GM19035 (cell line): Measurements from ENCODE around the gene CLCN2.

ENCODE experiments used
- ATAC-seq: cut with Tn5 transposase; IDR thresholded peaks from one replicate; pipeline ENCODE4 v1.9.1; 2021; ENCODE audit not compliant: unreplicated experiment

Gene CLCN2

GRCh38 chr3:184332370-184333090 is 28.9 kb downstream of the CLCN2 start:
- no peak for ATAC-seq

DNA sequence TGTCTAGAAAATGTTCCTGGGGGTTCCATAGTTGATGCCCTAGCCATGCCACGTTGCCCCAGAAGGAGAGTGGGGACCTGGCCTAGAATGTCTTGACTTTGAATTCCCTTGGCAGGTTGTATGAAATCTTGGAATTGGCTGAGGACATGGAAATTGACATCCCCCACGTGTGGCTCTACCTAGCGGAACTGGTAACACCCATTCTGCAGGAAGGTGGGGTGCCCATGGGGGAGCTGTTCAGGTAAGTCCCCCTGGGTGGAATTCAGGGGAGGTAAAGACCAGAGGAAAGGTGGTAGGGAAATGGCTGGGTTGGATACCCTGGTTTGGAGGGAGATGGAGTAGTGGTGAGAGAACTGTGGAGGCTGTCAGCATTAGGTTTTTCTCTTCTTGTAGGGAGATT is 32.9 kb downstream of the CLCN2 start:
- ATAC-seq: no peak

GRCh38 chr3:184327171-184327570 is 34.2 kb downstream of the CLCN2 start:
- no peak for ATAC-seq

- no peak for ATAC-seq
Observed at GRCh38 chr3:184325715-184326369, 35.6 kb downstream of the CLCN2 start.

DNA sequence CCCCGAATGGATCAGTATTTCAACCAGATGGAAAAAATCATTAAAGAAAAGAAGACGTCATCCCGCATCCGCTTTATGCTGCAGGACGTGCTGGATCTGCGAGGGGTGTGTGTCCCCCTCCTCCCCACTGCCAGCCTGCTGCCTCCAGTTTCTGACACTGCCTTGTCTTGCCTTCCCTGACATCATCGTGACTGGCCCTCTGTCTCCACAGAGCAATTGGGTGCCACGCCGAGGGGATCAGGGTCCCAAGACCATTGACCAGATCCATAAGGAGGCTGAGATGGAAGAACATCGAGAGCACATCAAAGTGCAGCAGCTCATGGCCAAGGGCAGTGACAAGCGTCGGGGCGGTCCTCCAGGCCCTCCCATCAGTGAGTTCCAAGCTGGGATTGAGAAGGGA is 36.1 kb downstream of the CLCN2 start:
- ATAC-seq: no peak

DNA sequence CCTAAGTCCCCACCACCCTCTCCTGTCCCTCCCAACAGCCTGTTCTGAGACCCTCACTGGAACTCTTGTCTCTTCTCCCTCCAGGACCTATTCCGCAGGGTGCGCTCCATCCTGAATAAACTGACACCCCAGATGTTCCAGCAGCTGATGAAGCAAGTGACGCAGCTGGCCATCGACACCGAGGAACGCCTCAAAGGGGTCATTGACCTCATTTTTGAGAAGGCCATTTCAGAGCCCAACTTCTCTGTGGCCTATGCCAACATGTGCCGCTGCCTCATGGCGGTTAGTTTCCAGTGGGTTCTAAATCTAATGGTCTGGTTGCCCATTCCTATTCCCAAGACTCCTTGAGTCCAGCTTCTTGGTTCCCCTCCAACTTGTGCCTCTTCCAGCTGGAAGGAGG is 37.7 kb downstream of the CLCN2 start:
- no peak for ATAC-seq

DNA sequence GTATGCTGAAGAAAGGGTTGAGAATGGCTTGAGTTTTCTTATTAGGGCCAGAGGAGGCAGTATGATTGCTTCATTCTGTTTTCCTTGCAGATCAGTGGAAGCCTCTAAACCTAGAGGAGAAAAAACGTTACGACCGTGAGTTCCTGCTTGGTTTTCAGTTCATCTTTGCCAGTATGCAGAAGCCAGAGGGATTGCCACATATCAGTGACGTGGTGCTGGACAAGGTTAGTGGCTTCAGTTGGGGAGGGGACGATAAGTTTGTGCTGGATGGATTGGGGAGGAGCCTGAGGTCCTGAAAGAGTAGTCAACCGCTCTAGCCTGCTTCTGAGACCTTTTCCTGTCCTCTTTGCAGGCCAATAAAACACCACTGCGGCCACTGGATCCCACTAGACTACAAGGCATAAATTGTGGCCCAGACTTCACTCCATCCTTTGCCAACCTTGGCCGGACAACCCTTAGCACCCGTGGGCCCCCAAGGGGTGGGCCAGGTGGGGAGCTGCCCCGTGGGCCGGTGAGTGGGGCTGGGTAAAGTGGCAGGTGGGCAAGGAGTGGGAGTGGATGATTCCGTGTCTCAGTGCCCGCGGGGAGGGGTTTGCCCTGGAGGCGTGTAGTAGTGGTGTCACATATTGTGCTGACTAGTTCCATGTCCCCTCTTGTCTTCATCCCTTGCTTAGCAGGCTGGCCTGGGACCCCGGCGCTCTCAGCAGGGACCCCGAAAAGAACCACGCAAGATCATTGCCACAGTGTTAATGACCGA is 38.5 kb downstream of the CLCN2 start:
- no peak for ATAC-seq

DNA sequence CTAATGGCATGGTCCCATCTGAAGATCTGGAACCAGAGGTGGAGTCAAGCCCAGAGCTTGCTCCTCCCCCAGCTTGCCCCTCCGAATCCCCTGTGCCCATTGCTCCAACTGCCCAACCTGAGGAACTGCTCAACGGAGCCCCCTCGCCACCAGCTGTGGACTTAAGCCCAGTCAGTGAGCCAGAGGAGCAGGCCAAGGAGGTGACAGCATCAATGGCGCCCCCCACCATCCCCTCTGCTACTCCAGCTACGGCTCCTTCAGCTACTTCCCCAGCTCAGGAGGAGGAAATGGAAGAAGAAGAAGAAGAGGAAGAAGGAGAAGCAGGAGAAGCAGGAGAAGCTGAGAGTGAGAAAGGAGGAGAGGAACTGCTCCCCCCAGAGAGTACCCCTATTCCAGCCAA is 39.7 kb downstream of the CLCN2 start:
- no peak for ATAC-seq

- no peak for ATAC-seq
Observed at GRCh38 chr3:184320104-184320445, 41.3 kb downstream of the CLCN2 start.

DNA sequence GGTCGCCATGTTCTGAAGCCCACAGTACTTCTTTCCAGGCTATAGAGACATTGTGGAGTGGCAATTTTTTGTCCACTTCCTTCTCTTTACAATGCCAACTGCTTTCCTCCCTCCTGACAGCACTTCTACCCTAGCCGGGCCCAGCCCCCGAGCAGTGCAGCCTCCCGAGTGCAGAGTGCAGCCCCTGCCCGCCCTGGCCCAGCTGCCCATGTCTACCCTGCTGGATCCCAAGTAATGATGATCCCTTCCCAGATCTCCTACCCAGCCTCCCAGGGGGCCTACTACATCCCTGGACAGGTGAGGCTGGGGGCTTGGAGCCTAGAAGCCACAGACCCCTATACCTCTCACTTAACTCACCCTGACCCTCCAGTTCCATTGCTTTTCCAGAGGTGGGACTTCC is 44.2 kb downstream of the CLCN2 start:
- no peak for ATAC-seq

- no peak for ATAC-seq
Observed at GRCh38 chr3:184316792-184317191, 44.6 kb downstream of the CLCN2 start.

- no peak for ATAC-seq
Observed at GRCh38 chr3:184315871-184316661, 45.3 kb downstream of the CLCN2 start.

GRCh38 chr3:184315543-184315867 is 45.9 kb downstream of the CLCN2 start:
- ATAC-seq: no peak

GRCh38 chr3:184314700-184315542 is 46.5 kb downstream of the CLCN2 start:
- peak; percentile 43 for ATAC-seq

DNA sequence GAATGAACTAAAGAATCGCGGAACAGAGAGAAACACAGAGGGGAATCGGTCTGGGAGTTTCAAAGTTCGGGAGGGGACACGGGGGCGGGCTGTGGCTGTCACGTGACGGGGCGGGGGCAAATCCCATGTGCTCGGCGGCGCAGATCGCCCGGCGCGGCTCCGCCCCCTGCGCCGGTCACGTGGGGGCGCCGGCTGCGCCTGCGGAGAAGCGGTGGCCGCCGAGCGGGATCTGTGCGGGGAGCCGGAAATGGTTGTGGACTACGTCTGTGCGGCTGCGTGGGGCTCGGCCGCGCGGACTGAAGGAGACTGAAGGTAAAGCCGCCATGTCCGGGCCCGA is 47.1 kb downstream of the CLCN2 start, which contains the start of gene EIF4G1:
TSS of gene EIF4G1 (plus strand) at position 244 of the 337 bp plus-strand sequence. CDS start 1,191 bp downstream, outside the sequence.
- ATAC-seq: peak; percentile 87

DNA sequence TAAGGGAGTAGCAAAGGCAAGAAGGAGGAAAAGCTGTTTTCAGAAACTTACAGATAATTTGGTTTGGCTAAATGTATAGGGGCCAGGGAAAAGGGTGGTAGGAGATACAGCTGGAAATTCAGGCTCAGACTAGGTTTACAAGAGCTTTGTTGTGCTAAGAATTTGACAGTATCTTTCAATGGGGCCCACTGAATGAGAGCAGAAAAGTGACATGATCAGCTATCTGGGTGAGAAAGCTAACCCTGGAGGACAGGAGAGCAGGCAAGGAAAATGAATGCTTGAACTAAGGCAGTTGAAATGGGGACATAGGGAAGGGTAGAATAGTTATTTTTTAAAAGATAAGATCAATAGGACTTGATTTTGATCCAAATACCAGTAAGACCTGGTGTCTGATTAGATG is 49.8 kb downstream of the CLCN2 start:
- ATAC-seq: no peak

DNA sequence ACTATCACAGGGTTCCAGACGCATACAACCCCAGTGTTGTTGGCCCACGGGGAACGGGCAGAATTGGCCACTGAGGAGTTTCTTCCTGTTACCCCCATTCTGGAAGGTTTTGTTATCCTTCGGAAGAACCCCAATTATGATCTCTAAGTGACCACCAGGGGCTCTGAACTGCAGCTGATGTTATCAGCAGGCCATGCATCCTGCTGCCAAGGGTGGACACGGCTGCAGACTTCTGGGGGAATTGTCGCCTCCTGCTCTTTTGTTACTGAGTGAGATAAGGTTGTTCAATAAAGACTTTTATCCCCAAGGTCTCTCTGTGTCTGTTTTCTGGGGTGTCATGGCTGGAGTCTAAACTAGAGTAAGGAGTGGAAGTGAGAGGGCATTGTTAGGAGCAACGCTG is 52.7 kb downstream of the CLCN2 start:
- ATAC-seq: no peak

DNA sequence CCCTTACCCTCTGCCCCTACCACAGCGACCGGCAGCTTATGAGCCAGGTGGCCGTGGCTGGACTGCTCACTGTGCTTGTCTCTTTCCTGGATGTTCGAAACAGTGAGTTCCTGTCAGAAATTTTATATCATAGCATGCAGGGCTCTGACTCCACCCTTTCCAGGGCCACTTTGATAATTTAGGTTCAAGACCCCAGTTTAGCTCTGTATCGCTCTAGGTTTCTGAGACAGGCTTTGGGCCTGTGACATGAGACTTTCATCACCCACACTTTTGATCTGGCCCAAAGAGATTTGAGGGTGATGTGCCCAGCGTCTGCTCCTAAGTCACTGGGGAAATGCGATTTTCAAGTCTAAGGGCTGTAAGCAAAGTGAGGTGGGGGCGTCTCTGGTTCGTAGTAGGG is 53.5 kb downstream of the CLCN2 start:
- no peak for ATAC-seq

DNA sequence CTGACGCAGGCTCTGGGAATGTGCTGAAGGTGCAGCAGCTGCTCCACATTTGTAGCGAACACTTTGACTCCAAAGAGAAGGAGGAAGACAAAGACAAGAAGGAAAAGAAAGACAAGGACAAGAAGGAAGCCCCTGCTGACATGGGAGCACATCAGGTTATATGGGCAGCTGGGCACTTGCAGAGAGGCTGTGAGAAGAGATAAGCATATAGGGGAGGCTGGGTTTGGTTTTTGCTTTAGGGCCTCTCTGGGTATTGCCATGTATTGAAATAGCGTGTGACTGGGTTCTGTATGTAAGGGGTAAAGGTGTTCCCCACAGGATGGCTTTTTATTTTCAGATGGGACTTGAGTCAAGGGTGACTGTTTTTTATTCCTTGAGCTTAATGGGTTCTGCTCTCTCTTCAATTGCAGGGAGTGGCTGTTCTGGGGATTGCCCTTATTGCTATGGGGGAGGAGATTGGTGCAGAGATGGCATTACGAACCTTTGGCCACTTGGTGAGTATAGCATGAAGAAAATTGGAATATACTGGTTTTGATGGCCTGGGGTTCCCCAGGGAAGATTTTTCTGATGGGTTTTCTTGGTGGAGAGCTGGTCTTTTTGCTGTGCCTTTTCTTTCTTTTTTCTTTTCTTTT is 54.9 kb downstream of the CLCN2 start:
- ATAC-seq: no peak

DNA sequence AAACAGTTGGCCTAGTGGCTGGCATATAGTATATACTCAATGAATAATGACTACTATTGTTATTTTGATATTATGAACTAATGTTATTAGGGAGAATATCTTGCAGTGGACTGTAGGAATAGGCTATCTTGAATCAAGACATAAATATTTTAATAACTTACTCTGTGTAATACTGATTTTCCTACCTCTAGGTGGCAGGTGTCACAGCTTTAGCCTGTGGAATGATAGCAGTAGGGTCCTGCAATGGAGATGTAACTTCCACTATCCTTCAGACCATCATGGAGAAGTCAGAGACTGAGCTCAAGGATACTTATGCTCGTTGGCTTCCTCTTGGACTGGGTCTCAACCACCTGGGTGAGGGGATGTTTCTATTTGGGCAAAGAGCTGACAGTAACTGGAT is 55.8 kb downstream of the CLCN2 start:
- ATAC-seq: no peak
